ENCODE data around the gene DUOXA1.
"Not testable (repeated sequence)": the region's sequence is repeated elsewhere in the genome, so short reads cannot be mapped to it uniquely, and the experiment has no call there.

Gene DUOXA1

GRCh38 chr15:45150481-45150880 is 20.8 kb upstream of the DUOXA1 start:
- no peak for DNase-seq

- no peak for DNase-seq
Measured at GRCh38 chr15:45149060-45149459, 19.4 kb upstream of the DUOXA1 start.

- no peak for DNase-seq
Measured at GRCh38 chr15:45148076-45149059, 18.7 kb upstream of the DUOXA1 start.

GRCh38 chr15:45147606-45148005 is 17.9 kb upstream of the DUOXA1 start:
- DNase-seq, result no peak

GRCh38 chr15:45146405-45146804 is 16.7 kb upstream of the DUOXA1 start:
- DNase-seq, result no peak

- no peak for DNase-seq
Measured at GRCh38 chr15:45144775-45145174, 15.1 kb upstream of the DUOXA1 start.

GRCh38 chr15:45143946-45144345 is 14.3 kb upstream of the DUOXA1 start:
- no peak for DNase-seq

GRCh38 chr15:45143056-45143455 is 13.4 kb upstream of the DUOXA1 start:
- no peak for DNase-seq

GRCh38 chr15:45141386-45141785 is 11.7 kb upstream of the DUOXA1 start:
- DNase-seq, result no peak

GRCh38 chr15:45140557-45141250 is 11.0 kb upstream of the DUOXA1 start:
- DNase-seq, result no peak

- DNase-seq, result no peak
Measured at GRCh38 chr15:45139770-45140169, 10.1 kb upstream of the DUOXA1 start.

- DNase-seq, result no peak
Measured at GRCh38 chr15:45138814-45139765, 9.4 kb upstream of the DUOXA1 start.

GRCh38 chr15:45137703-45138102 is 8.0 kb upstream of the DUOXA1 start:
- DNase-seq, result no peak

GRCh38 chr15:45136378-45136764 is 6.7 kb upstream of the DUOXA1 start:
- no peak for DNase-seq

- DNase-seq, result not testable (repeated sequence)
Measured at GRCh38 chr15:45135705-45136377, 6.2 kb upstream of the DUOXA1 start.

- no peak for DNase-seq
Measured at GRCh38 chr15:45134682-45135604, 5.3 kb upstream of the DUOXA1 start.

GRCh38 chr15:45134046-45134445 is 4.4 kb upstream of the DUOXA1 start:
- DNase-seq, result no peak

GRCh38 chr15:45133561-45133920 is 3.9 kb upstream of the DUOXA1 start:
- DNase-seq, result no peak

- DNase-seq, result no peak
Measured at GRCh38 chr15:45132844-45133560, 3.3 kb upstream of the DUOXA1 start.

- no peak for DNase-seq
Measured at GRCh38 chr15:45131510-45131909, 1.8 kb upstream of the DUOXA1 start.

All from T1000 (cell line).